ENCODE measurements around the gene NPAS2. TPM values are rescaled to one million over a fixed set of nuclear protein-coding genes. Genes with fewer than 3 reads are reported as not detected.

NPAS2 gene, protein sequence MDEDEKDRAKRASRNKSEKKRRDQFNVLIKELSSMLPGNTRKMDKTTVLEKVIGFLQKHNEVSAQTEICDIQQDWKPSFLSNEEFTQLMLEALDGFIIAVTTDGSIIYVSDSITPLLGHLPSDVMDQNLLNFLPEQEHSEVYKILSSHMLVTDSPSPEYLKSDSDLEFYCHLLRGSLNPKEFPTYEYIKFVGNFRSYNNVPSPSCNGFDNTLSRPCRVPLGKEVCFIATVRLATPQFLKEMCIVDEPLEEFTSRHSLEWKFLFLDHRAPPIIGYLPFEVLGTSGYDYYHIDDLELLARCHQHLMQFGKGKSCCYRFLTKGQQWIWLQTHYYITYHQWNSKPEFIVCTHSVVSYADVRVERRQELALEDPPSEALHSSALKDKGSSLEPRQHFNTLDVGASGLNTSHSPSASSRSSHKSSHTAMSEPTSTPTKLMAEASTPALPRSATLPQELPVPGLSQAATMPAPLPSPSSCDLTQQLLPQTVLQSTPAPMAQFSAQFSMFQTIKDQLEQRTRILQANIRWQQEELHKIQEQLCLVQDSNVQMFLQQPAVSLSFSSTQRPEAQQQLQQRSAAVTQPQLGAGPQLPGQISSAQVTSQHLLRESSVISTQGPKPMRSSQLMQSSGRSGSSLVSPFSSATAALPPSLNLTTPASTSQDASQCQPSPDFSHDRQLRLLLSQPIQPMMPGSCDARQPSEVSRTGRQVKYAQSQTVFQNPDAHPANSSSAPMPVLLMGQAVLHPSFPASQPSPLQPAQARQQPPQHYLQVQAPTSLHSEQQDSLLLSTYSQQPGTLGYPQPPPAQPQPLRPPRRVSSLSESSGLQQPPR
- 14.6 TPM for total RNA-seq

DNA sequence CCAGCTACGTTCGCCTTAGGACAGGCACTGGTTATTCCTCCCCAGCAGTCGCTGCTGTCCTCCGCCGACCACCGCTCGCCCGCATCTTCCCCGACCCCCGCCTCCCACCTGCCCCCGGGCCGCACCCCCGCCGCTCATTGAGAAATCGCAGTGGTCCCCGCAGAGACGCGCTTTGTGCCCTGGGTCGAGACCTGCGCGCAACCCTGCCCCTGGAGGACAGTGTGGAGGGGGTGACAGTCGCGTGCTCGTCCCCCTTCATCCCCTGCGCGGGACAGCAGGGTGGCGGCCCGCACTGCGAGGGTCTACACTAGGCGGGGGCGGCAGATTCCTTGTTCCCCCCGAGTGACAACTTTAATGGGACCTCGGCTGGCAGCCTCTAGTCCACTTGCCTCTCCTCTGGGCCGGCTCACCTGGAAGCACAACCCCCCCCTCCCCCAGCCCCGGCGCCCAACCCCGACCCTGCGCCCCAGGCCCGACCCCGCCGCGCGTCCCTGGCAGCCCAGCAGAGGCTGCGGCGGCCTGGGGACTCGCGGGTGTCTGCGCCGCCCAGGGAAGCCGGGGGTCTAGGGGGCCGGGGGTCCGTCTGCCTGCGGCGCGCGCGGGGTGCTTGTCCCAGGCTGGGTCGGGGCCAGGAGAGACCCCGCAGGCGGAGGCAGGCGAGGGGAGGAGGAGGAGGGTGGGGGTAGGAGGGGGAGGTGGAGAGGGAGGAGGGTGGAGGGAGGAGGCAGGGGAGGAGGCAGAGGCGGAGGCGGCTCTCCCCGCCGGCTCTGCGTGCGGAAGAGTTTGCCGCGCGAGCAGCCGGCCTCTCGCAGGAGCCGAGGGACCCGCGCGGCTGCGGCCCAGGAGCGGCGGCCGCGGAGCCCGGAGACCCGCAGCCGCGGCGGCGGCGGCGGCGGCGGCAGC, at the start of gene NPAS2:
TSS of gene NPAS2 (plus strand) at position 770 of the 903 bp plus-strand sequence. CDS start 84,616 bp downstream, outside the sequence.
- peak; percentile 66 for DNase-seq

- DNase-seq, result no peak
These were observed 48.8 kb upstream of the NPAS2 start for GRCh38 chr2:100771125-100771524.

- DNase-seq, result no peak
These were observed 46.4 kb upstream of the NPAS2 start for GRCh38 chr2:100773538-100773937.

GRCh38 chr2:100776445-100776844, 43.5 kb upstream of the NPAS2 start:
- no peak for DNase-seq

DNA sequence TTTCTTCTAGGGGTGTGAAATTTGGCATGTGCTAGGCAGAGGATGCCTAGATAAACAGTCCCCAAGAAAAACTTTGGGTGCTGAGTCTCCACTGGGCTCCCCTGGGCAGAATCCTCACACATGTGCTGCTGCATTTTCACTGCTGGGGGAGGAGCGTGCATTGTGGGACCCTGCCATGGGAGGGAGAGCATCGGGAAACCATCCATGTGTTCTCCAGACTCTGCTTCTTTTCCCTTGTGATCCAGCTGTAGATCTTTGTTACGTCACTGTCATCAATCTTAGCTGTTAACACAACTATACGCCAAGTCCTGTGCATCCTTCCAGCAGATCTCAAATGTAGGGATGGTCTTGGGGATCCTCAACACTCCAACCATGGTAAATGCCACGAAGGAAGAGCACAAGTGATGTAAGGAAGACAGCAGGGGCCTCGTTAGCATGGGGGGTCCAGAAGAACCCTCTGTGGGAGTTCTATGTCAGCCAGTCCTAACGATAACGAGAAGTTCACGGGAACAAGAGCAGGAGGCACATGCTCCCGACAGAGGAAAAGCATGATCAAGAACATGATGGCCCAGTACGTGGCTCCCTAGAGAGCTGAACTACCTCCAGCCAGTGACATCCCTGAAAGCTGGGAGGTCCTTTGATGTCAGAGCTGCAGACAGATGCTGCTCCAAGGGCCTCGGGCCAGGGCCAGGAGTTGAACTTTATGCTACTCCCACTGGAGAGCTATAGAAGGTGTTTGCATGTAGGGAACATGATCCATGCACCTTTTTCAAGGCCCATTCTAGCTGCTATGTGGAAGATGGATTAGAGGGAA, 41.1 kb upstream of the NPAS2 start:
- DNase-seq, result no peak

- no peak for DNase-seq
These were observed 40.1 kb upstream of the NPAS2 start for GRCh38 chr2:100779908-100780202.

GRCh38 chr2:100780203-100781008, 39.5 kb upstream of the NPAS2 start:
- DNase-seq, result no peak

DNA sequence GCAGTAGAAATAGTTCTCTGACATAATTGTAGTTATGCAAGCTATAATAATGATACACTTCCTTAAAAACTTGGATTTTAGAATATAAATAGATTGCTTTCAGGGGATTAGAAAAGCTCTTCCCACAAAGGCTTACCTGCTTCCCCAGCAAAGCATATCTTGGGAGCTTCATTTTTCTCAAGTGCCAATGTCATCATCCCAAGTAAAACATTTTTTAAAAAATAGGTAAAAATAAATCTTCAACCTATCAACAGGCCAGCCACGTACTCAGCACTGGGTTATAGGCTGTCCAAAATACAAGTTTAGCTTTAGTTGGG, 39.0 kb upstream of the NPAS2 start:
- no peak for DNase-seq

- DNase-seq, result no peak
These were observed 38.2 kb upstream of the NPAS2 start for GRCh38 chr2:100781523-100782379.

GRCh38 chr2:100782380-100782878, 37.5 kb upstream of the NPAS2 start:
- DNase-seq, result no peak

- no peak for DNase-seq
These were observed 36.0 kb upstream of the NPAS2 start for GRCh38 chr2:100783987-100784386.

- no peak for DNase-seq
These were observed 35.3 kb upstream of the NPAS2 start for GRCh38 chr2:100784681-100785080.

DNA sequence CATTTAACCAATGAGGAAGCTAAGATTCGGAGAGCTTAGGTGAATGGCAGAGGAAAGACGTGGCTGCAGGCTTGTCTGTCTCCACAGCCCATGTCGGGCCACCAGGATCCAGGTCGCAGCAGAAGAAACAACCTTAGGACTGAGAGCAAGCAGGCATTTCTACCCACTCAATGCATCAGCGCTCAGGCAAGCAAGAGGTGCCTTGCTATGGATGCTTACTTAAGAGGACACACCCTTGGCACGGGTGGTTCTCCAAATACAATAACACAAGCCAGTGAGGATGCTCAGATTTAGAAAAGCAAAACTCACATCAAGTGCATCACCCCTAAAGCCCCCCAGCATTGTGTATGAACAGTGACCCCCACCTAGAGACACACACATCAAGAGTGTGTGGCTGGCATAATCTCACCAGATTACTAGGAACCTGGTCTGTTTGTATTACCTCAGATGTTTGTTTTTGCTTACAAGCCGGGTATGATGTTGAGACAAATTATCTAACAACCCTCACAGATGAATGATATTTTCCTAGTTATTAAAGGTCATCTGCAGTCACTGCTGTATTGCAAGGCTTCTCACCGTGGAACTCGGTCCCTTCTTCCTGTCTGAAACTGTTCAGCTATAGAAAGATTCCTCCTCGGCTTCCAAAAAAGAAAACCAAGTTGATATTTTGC, 34.2 kb upstream of the NPAS2 start:
- no peak for DNase-seq

DNA sequence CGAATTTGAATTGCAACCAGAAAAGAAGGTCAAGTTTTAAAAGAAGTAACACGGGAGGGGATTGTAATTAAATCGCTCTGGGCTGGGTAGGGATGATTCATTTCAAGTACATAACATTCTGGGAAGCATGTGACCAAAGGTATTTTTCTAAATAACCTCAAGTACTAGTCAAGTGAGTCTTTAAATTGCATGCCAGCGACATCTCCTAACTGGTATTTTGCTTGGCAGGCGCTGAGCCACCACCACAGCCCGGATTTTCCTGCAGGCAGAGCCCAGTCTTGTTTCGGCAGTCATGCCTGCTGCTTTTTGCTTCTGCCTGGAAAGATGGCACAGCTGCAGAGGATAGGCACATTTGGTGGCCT, 33.7 kb upstream of the NPAS2 start:
- no peak for DNase-seq

- no peak for DNase-seq
These were observed 33.0 kb upstream of the NPAS2 start for GRCh38 chr2:100786985-100787384.

GRCh38 chr2:100789361-100789760, 30.6 kb upstream of the NPAS2 start:
- DNase-seq, result no peak

- DNase-seq, result no peak
These were observed 28.5 kb upstream of the NPAS2 start for GRCh38 chr2:100791294-100791935.

- no peak for DNase-seq
These were observed 28.0 kb upstream of the NPAS2 start for GRCh38 chr2:100791936-100792308.

GRCh38 chr2:100793220-100793619, 26.7 kb upstream of the NPAS2 start:
- DNase-seq, result no peak
